GM23338 (cell line): Measurements from ENCODE around the gene SFT2D2. TPM values are rescaled to one million over a fixed set of nuclear protein-coding genes. Genes with fewer than 3 reads are reported as not detected.

Experiments
- ATAC-seq: fragments of 200-7000 bp; cut with Tn5 transposase; 3 replicates; pipeline ENCODE4 v1.9.1; 2020
- DNase-seq: peaks from one replicate; pipeline ENCODE4 v3.0.0-alpha.2; 2015; ENCODE audit warnings: low spot score
- H2AFZ ChIP-seq: fragments of 200-600 bp; sonication (generic); 2 replicates; pipeline ENCODE4 v1.8.0; 2016; ENCODE audit warnings: antibody characterized with exemption, mild to moderate bottlenecking, moderate library complexity
- H3F3A ChIP-seq: fragments of 200-600 bp; sonication (generic); replicated peaks from 2 replicates; pipeline ENCODE4 v1.8.0; 2017; ENCODE audit warnings: antibody characterized with exemption, mixed run types, low read depth
- H3K27ac ChIP-seq: fragments of 200-600 bp; sonication (generic); 2 replicates; pipeline ENCODE4 v1.6.1; 2016; ENCODE audit warnings: low read depth
- H3K27me3 ChIP-seq: fragments of 200-600 bp; sonication (generic); 2 replicates; pipeline ENCODE4 v1.8.0; 2016; ENCODE audit warnings: mild to moderate bottlenecking, mixed run types, moderate library complexity; ENCODE audit not compliant: insufficient read depth
- H3K36me3 ChIP-seq: fragments of 200-600 bp; sonication (generic); 2 replicates; pipeline ENCODE4 v1.8.0; 2016; ENCODE audit warnings: mild to moderate bottlenecking; ENCODE audit not compliant: insufficient read depth
- H3K4me1 ChIP-seq: fragments of 200-600 bp; sonication (generic); 2 replicates; pipeline ENCODE4 v1.8.0; 2016; ENCODE audit warnings: mild to moderate bottlenecking, moderate library complexity; ENCODE audit not compliant: insufficient read depth
- H3K4me2 ChIP-seq: fragments of 200-600 bp; sonication (generic); 2 replicates; pipeline ENCODE4 v1.7.1; 2017; ENCODE audit warnings: mixed run types
- H3K4me3 ChIP-seq: fragments of 200-600 bp; sonication (generic); 2 replicates; pipeline ENCODE4 v1.6.1; 2016; ENCODE audit warnings: mixed run types
- H3K79me2 ChIP-seq: fragments of 200-600 bp; sonication (generic); replicated peaks from 2 replicates; pipeline ENCODE4 v1.8.0; 2017; ENCODE audit warnings: mild to moderate bottlenecking; ENCODE audit not compliant: insufficient read depth
- H3K9me2 ChIP-seq: fragments of 200-600 bp; sonication (generic); 2 replicates; pipeline ENCODE4 v1.8.0; 2017; ENCODE audit not compliant: insufficient read depth
- H4K20me1 ChIP-seq: fragments of 200-600 bp; sonication (generic); replicated peaks from 2 replicates; pipeline ENCODE4 v1.8.0; 2017; ENCODE audit warnings: mild to moderate bottlenecking; ENCODE audit not compliant: insufficient read depth
- H3K27ac Mint-ChIP-seq: 2 replicates; pipeline ENCODE4 v1.8.0; 2020; ENCODE audit warnings: inconsistent platforms, mild to moderate bottlenecking, moderate library complexity, mixed read lengths
- H3K27me3 Mint-ChIP-seq: 3 replicates; pipeline ENCODE4 v1.8.0; 2022; ENCODE audit warnings: low read depth, mild to moderate bottlenecking, moderate library complexity, mixed read lengths, inconsistent platforms; ENCODE audit not compliant: insufficient read depth, poor library complexity
- H3K36me3 Mint-ChIP-seq: 3 replicates; pipeline ENCODE4 v1.8.0; 2021; ENCODE audit warnings: low read depth, mild to moderate bottlenecking, inconsistent platforms, moderate library complexity, mixed read lengths
- H3K4me1 Mint-ChIP-seq: 3 replicates; pipeline ENCODE4 v1.8.0; 2020; ENCODE audit warnings: mild to moderate bottlenecking, inconsistent platforms, mixed read lengths
- H3K4me3 Mint-ChIP-seq: 3 replicates; pipeline ENCODE4 v1.8.0; 2021; ENCODE audit warnings: moderate library complexity, mild to moderate bottlenecking, inconsistent platforms, mixed read lengths
- H3K9me3 Mint-ChIP-seq: 3 replicates; pipeline ENCODE4 v1.8.0; 2020; ENCODE audit warnings: moderate library complexity, mild to moderate bottlenecking, inconsistent platforms, mixed read lengths
- CREB1 ChIP-seq: fragments of 250-450 bp; sonication (Bioruptor Pico); IDR thresholded peaks from 2 replicates; pipeline ENCODE4 v1.5.0; 2020; ENCODE audit warnings: low read depth, mild to moderate bottlenecking, moderate library complexity
- EZH2 ChIP-seq: fragments of 200-600 bp; sonication (generic); IDR thresholded peaks from one replicate; pipeline ENCODE4 v1.8.0; 2017; ENCODE audit warnings: antibody characterized with exemption, mild to moderate bottlenecking, low read depth; ENCODE audit not compliant: unreplicated experiment
- EZH2phosphoT487 ChIP-seq: fragments of 200-600 bp; sonication (generic); IDR thresholded peaks from one replicate; pipeline ENCODE4 v1.8.1; 2018; ENCODE audit warnings: antibody characterized with exemption; ENCODE audit not compliant: unreplicated experiment
- NANOG ChIP-seq: IDR thresholded peaks from 2 replicates; pipeline ENCODE4 v1.6.1; 2016; ENCODE audit warnings: antibody characterized with exemption, borderline replicate concordance
- POLR2AphosphoS5 ChIP-seq: IDR thresholded peaks from 2 replicates; pipeline ENCODE4 v1.6.1; 2016; ENCODE audit warnings: antibody characterized with exemption, low read depth
- REST ChIP-seq: IDR thresholded peaks from one replicate; pipeline ENCODE4 v1.6.1; 2018; ENCODE audit warnings: antibody characterized with exemption; ENCODE audit not compliant: unreplicated experiment
- STAT1 ChIP-seq: IDR thresholded peaks from one replicate; pipeline ENCODE4 v1.6.1; 2016; ENCODE audit warnings: antibody characterized with exemption; ENCODE audit not compliant: unreplicated experiment
- ZNF114 ChIP-seq: fragments of 250-450 bp; sonication (Bioruptor Pico); IDR thresholded peaks from 2 replicates; pipeline ENCODE4 v1.5.0; 2020; ENCODE audit warnings: mild to moderate bottlenecking, moderate library complexity
- ZNF331 ChIP-seq: fragments of 250-450 bp; sonication (Bioruptor Pico); IDR thresholded peaks from 2 replicates; pipeline ENCODE4 v1.5.0; 2020; ENCODE audit warnings: low read depth, mild to moderate bottlenecking, moderate library complexity
- ZNF462 ChIP-seq: fragments of 250-450 bp; sonication (Bioruptor Pico); IDR thresholded peaks from 2 replicates; pipeline ENCODE4 v1.5.0; 2020; ENCODE audit warnings: mild to moderate bottlenecking, moderate library complexity
- polyA plus RNA-seq: library from polyadenylated mRNA; unstranded; fragments of >200 nt; fragmentation: Nextera tagmentation; extraction: Ambion mirVana; gene quantifications from 2 replicates; pipeline ENCODE4 v1.2.1, GENCODE V29; 2016
- total RNA-seq: library from RNA; depleted of rRNA; stranded (reverse); fragments of >200 nt; shearing (Covaris generic); gene quantifications from 2 replicates; pipeline ENCODE4 v1.2.3, GENCODE V29; 2014

The SFT2D2 gene
- total and polyA plus RNA-seq, 2 experiments from 2014 or later: 7.6 to 27.2 TPM

GRCh38 chr1:168252204-168252733, 26.5 kb downstream of the SFT2D2 start (continued):
- TF ChIP-seq REST: no peak
- TF ChIP-seq EZH2: no peak

- Histone ChIP-seq H3K4me2 (no peak overlapping the region), H3K27ac (no peak overlapping the region), H3K9me2 (no peaks in the 10 kb centered on the region), H3F3A (no peaks in the 10 kb centered on the region), H3K4me1 (peaks cover 17% of the 10 kb centered on the region), H2AFZ (no peak overlapping the region), H3K27me3 (no peaks in the 10 kb centered on the region), H3K79me2 (0 out of 2 replicates have a peak, but pooled peaks cover 4% of the 10 kb centered on the region), H3K36me3 (peaks cover 19% of the 10 kb centered on the region; the same call in 1 of the 2 replicates), H3K4me3 (no peak overlapping the region), H4K20me1 (no peaks in the 10 kb centered on the region)
- Mint-ChIP-seq H3K27ac (no peak overlapping the region), H3K9me3 (peaks cover 32% of the 10 kb centered on the region), H3K4me3 (no peak overlapping the region), H3K36me3 (peaks cover 46% of the 10 kb centered on the region), H3K4me1 (peaks cover 18% of the 10 kb centered on the region), H3K27me3 (peaks cover 2% of the 10 kb centered on the region)
- ATAC-seq (no peak), DNase-seq (no peak)
- TF ChIP-seq ZNF331 (CRISPR knock-in tag) (no peak), EZH2 (no peak), ZNF462 (CRISPR knock-in tag) (no peak), POLR2AphosphoS5 (no peak), REST (no peak), ZNF114 (CRISPR knock-in tag) (no peak), CREB1 (CRISPR knock-in tag) (no peak), EZH2phosphoT487 (no peak), NANOG (no peak), STAT1 (no peak)
These were observed 30.4 kb downstream of the SFT2D2 start for GRCh38 chr1:168256164-168256563.
